ENCODE data around the gene FUT7. TPM values are rescaled to one million over a fixed set of nuclear protein-coding genes. Genes with fewer than 3 reads are reported as not detected.

FUT7 gene
- total and polyA plus RNA-seq, 9 of the 15 experiments (the other 6 are each of a cell fraction or from before 2014, with no cell fraction given): not detected

DNA sequence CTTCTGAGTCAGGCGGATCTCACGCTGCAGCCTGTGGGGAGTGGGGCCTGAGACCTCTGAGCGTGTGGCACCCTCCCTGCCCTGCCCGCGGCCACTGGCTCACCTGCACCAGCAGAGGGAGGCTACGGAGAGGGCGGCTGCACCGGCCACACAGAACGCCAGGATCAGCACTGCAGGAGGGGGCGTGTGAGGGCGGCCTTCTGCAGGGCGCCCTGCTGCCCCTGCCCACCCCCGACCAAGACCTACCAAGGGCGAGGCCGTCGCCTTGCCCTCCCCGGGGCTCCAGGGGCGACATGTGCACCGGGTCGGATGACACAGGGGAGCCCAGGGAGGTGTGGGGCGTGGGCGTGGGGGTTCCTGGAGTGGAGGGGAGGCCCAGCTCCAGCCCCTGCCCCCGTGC is 8.7 kb upstream of the FUT7 start:
- Histone ChIP-seq H3K9me3 (replicated peaks; ENCODE audit: control insufficient read depth, insufficient read depth, low read depth, low read length) (no peaks in the 10 kb centered on the region), H3K4me1 (replicated peaks in 1 of 2; ENCODE audit: control insufficient read depth in 2 of 2, insufficient read depth in 2 of 2, low read length in 2 of 2) (peaks cover 0 to 76% of the 10 kb centered on the region in 2 experiments; a peak in 4 of 5 replicates), H3K9ac (ENCODE audit: insufficient read depth in 1 of 2, low read depth in 2 of 2, low read length in 2 of 2) (peak overlapping the region in 1 of 2 experiments; percentile 35; a peak in 2 of 4 replicates), H3K36me3 (ENCODE audit: control insufficient read depth, insufficient read depth, low read length) (no peaks in the 10 kb centered on the region), H3K79me2 (ENCODE audit: control insufficient read depth, insufficient read depth, low read length) (no peaks in the 10 kb centered on the region), H3K27me3 (ENCODE audit: control insufficient read depth in 2 of 2, insufficient read depth in 2 of 2, low read length in 2 of 2) (peaks cover 7 to 45% of the 10 kb centered on the region in 2 experiments; a peak in 4 of 5 replicates), H4K20me1 (replicated peaks; ENCODE audit: control insufficient read depth, insufficient read depth, low read length) (peaks cover 12% of the 10 kb centered on the region; the same call in 1 of the 2 replicates), H2AFZ (ENCODE audit: low read depth, low read length) (no peak overlapping the region), H3K27ac (ENCODE audit: extremely low read depth, low read depth, low read length) (no peak overlapping the region), H3K4me3 (no peak overlapping the region), H3K9me1 (ENCODE audit: control insufficient read depth, insufficient read depth, low read length) (no peaks in the 10 kb centered on the region), H3K4me2 (ENCODE audit: insufficient read depth, low read length) (no peak overlapping the region)
- intact Hi-C loops (cut with micrococcal nuclease) (no loop called here), in situ Hi-C loops (cut with MboI) (no loop called here)
- peak in 1 of 4 experiments; percentile 25 for DNase-seq (ENCODE audit: extremely low read depth in 1 of 4, low spot score in 3 of 4)
- ChIA-PET CTCF (ENCODE audit: low intra/inter-chr PET ratio) (no interaction called here), POLR2A (interaction anchor here (0.6 kb wide), 1 partner anchor 46 kb away, joined by 3 read pairs; the partner anchor contains the start of gene MAN1B1)
- FAIRE-seq: no peak
- no TSS peak for BruUV-seq (replicated peaks)
- 21% methylated on average over 20 of the region's 23 CpGs for WGBS (ENCODE audit: insufficient coverage, low coverage, missing lambda C conversion rate)
- no peak for TF ChIP-seq POLR3A (IDR thresholded peaks at IDR 0.05; ENCODE audit: borderline replicate concordance, extremely low read depth, insufficient read depth, insufficient read length)
- peak; percentile 72 for TF ChIP-seq EGR1 (conservative IDR thresholded peaks at IDR 0.05)
- TF ChIP-seq ETV5 (CRISPR knock-in tag; IDR thresholded peaks at IDR 0.05; ENCODE audit: low read depth): no peak
- no peak for TF ChIP-seq DACH1 (IDR thresholded peaks at IDR 0.05; ENCODE audit: partially characterized antibody)
- TF ChIP-seq THRB (CRISPR knock-in tag; conservative IDR thresholded peaks at IDR 0.05): no peak
- TF ChIP-seq ZNF197 (CRISPR knock-in tag; IDR thresholded peaks at IDR 0.05; ENCODE audit: low read depth): no peak
- no peak for TF ChIP-seq CAMTA2 (CRISPR knock-in tag; conservative IDR thresholded peaks at IDR 0.05)
- TF ChIP-seq, protein P1, sequence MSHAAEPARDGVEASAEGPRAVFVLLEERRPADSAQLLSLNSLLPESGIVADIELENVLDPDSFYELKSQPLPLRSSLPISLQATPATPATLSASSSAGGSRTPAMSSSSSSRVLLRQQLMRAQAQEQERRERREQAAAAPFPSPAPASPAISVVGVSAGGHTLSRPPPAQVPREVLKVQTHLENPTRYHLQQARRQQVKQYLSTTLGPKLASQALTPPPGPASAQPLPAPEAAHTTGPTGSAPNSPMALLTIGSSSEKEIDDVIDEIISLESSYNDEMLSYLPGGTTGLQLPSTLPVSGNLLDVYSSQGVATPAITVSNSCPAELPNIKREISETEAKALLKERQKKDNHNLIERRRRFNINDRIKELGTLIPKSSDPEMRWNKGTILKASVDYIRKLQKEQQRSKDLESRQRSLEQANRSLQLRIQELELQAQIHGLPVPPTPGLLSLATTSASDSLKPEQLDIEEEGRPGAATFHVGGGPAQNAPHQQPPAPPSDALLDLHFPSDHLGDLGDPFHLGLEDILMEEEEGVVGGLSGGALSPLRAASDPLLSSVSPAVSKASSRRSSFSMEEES (CRISPR knock-in tag; IDR thresholded peaks at IDR 0.05): no peak
- peak; percentile 69; the same call in 1 of the 2 replicates for TF ChIP-seq HNRNPL (IDR thresholded peaks at IDR 0.05; ENCODE audit: low read depth, low read length)
- no peak for TF ChIP-seq EP400 (IDR thresholded peaks at IDR 0.05)
- no peak for TF ChIP-seq BRD4 (IDR thresholded peaks at IDR 0.05)
- no peak; the same call in 2 of the 3 replicates for ATAC-seq
